ENCODE data around the gene MYO5A.
A peak's percentile ranks its signal among the peaks of the same experiment; 100 is the strongest.

Gene MYO5A

GRCh38 chr15:52289629-52290081 lies 239.0 kb downstream of the MYO5A start:
- H3K23ac ChIP-seq (ENCODE audit: low read length in 2 of 2) = no peak overlapping the region
- peaks cover 8% of the 10 kb centered on the region for H3K4me1 ChIP-seq (ENCODE audit: control insufficient read depth, insufficient read depth, low read depth, low read length)
- 71% methylated on average over 4 of the region's 4 CpGs for WGBS
- no peak overlapping the region for H2BK12ac ChIP-seq (ENCODE audit: low read length in 2 of 2)
- DNase-seq = no peak
- H3K4me2 ChIP-seq (ENCODE audit: low read length, poor library complexity, severe bottlenecking) = no peak overlapping the region
- no peak overlapping the region for H2AFZ ChIP-seq (ENCODE audit: low read depth, low read length)
- no peak overlapping the region for H3K4me3 ChIP-seq (ENCODE audit: insufficient read depth in 1 of 2, low read depth in 1 of 2, low read length in 2 of 2)
- no peak overlapping the region for H3K27ac ChIP-seq (ENCODE audit: low read length, poor library complexity, severe bottlenecking)
- H3K18ac ChIP-seq (ENCODE audit: low read depth in 1 of 2, low read length in 2 of 2) = no peak overlapping the region
- no peaks in the 10 kb centered on the region for H3K79me1 ChIP-seq (replicated peaks; ENCODE audit: low read length, poor library complexity, severe bottlenecking)
- peaks cover under 1 to 29% of the 10 kb centered on the region in 2 experiments for H3K27me3 ChIP-seq (ENCODE audit: control insufficient read depth in 1 of 2, insufficient read depth in 1 of 2, low read length in 2 of 2)
- no peak overlapping the region for H2AK5ac ChIP-seq (ENCODE audit: low read length, severe bottlenecking)
- no peak overlapping the region for H4K91ac ChIP-seq (ENCODE audit: low read length)
- H3K9ac ChIP-seq (ENCODE audit: low read length) = no peak overlapping the region
- no peak overlapping the region for H4K8ac ChIP-seq (ENCODE audit: low read length)
- H2BK5ac ChIP-seq (ENCODE audit: low read depth, low read length, poor library complexity, severe bottlenecking) = no peak overlapping the region
- no peak overlapping the region for H2BK15ac ChIP-seq (ENCODE audit: low read depth, poor library complexity, severe bottlenecking)
- H3K36me3 ChIP-seq (ENCODE audit: control insufficient read depth in 1 of 2, insufficient read depth in 2 of 2, low read depth in 1 of 2, low read length in 2 of 2) = no peaks in the 10 kb centered on the region
- no peak overlapping the region for H2BK120ac ChIP-seq (ENCODE audit: low read depth, low read length)
- no peak overlapping the region for H3K14ac ChIP-seq (ENCODE audit: low read length in 2 of 2)
- H3K9me3 ChIP-seq (ENCODE audit: control insufficient read depth, low read length) = no peaks in the 10 kb centered on the region
- no peak overlapping the region for H3K4ac ChIP-seq (ENCODE audit: low read depth in 1 of 2, low read length in 2 of 2)

- H2AK5ac ChIP-seq (ENCODE audit: low read length, severe bottlenecking) = no peak overlapping the region
- no peak overlapping the region for H3K9ac ChIP-seq (ENCODE audit: low read length)
- H3K23ac ChIP-seq (ENCODE audit: low read length in 2 of 2) = no peak overlapping the region
- H2BK5ac ChIP-seq (ENCODE audit: low read depth, low read length, poor library complexity, severe bottlenecking) = no peak overlapping the region
- peaks cover 7% of the 10 kb centered on the region for H3K4me1 ChIP-seq (ENCODE audit: control insufficient read depth, insufficient read depth, low read depth, low read length)
- no peak overlapping the region for H3K4ac ChIP-seq (ENCODE audit: low read depth in 1 of 2, low read length in 2 of 2)
- no peaks in the 10 kb centered on the region for H3K79me1 ChIP-seq (replicated peaks; ENCODE audit: low read length, poor library complexity, severe bottlenecking)
- peaks cover 0 to 22% of the 10 kb centered on the region in 2 experiments for H3K27me3 ChIP-seq (ENCODE audit: control insufficient read depth in 1 of 2, insufficient read depth in 1 of 2, low read length in 2 of 2)
- no peaks in the 10 kb centered on the region for H3K9me3 ChIP-seq (ENCODE audit: control insufficient read depth, low read length)
- H2BK12ac ChIP-seq (ENCODE audit: low read length in 2 of 2) = no peak overlapping the region
- H4K91ac ChIP-seq (ENCODE audit: low read length) = no peak overlapping the region
- no peak overlapping the region for H3K27ac ChIP-seq (ENCODE audit: low read length, poor library complexity, severe bottlenecking)
- WGBS = 80% methylated on average over 5 of the region's 5 CpGs
- H4K8ac ChIP-seq (ENCODE audit: low read length) = no peak overlapping the region
- H3K18ac ChIP-seq (ENCODE audit: low read depth in 1 of 2, low read length in 2 of 2) = no peak overlapping the region
- H3K36me3 ChIP-seq (ENCODE audit: control insufficient read depth in 1 of 2, insufficient read depth in 2 of 2, low read depth in 1 of 2, low read length in 2 of 2) = no peaks in the 10 kb centered on the region
- H3K4me2 ChIP-seq (ENCODE audit: low read length, poor library complexity, severe bottlenecking) = no peak overlapping the region
- H3K14ac ChIP-seq (ENCODE audit: low read length in 2 of 2) = no peak overlapping the region
- H3K4me3 ChIP-seq (ENCODE audit: insufficient read depth in 1 of 2, low read depth in 1 of 2, low read length in 2 of 2) = no peak overlapping the region
- no peak overlapping the region for H2BK120ac ChIP-seq (ENCODE audit: low read depth, low read length)
- no peak overlapping the region for H2AFZ ChIP-seq (ENCODE audit: low read depth, low read length)
- H2BK15ac ChIP-seq (ENCODE audit: low read depth, poor library complexity, severe bottlenecking) = no peak overlapping the region
- no peak for DNase-seq
Observed at GRCh38 chr15:52288986-52289385, 239.7 kb downstream of the MYO5A start.

DNA sequence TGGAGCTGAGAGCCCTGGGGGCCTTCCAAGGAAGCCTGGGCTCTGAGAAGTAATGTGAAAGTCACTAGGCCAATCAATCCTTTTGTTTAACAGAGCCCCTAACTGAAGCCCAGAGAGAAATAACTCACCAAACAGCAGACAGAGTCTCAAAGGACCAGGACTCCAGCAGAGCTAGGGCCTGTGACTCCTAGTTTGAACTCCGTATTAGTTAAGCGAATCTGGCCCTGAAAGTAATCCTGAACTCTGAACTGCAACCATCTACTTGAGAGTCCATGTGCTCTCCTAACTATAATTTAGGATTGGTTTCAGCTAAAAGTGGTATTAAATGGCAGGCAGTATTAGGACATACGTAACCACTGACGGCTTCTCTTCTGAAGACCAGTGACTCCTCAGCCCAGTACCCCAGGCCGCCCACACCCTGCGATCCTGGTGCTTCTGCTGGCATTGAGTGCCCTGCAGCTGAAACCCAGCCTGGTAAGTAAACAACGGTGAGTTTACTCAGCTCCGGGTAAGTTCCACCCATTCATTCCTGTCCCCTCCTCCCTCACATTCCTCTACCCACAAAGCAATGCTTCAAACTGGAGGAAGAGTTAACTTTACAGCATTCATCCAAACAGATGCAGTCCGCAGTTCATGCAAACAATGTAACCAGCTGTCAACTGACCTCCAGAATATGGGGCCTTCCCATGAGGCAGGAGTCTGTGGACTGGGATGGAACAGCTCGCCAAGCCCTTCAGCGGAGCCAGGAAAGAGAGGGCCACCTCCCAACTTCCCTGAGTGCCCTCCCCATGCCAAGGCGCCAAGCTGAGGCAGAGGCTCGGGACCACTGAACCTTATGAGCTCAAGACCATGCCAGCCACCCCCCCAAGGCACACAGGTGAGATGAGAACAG lies 240.4 kb downstream of the MYO5A start:
- peaks cover 7% of the 10 kb centered on the region for H3K4me1 ChIP-seq (ENCODE audit: control insufficient read depth, insufficient read depth, low read depth, low read length)
- H2BK15ac ChIP-seq (ENCODE audit: low read depth, poor library complexity, severe bottlenecking) = no peak overlapping the region
- H3K4me2 ChIP-seq (ENCODE audit: low read length, poor library complexity, severe bottlenecking) = no peak overlapping the region
- H2BK12ac ChIP-seq (ENCODE audit: low read length in 2 of 2) = no peak overlapping the region
- peak; percentile 25 for DNase-seq
- no peak overlapping the region for H3K4ac ChIP-seq (ENCODE audit: low read depth in 1 of 2, low read length in 2 of 2)
- H4K8ac ChIP-seq (ENCODE audit: low read length) = no peak overlapping the region
- no peak overlapping the region for H3K23ac ChIP-seq (ENCODE audit: low read length in 2 of 2)
- no peak overlapping the region for H2AK5ac ChIP-seq (ENCODE audit: low read length, severe bottlenecking)
- H3K9me3 ChIP-seq (ENCODE audit: control insufficient read depth, low read length) = no peaks in the 10 kb centered on the region
- 84% methylated on average over 13 of the region's 13 CpGs for WGBS
- H3K18ac ChIP-seq (ENCODE audit: low read depth in 1 of 2, low read length in 2 of 2) = no peak overlapping the region
- no peaks in the 10 kb centered on the region for H3K79me1 ChIP-seq (replicated peaks; ENCODE audit: low read length, poor library complexity, severe bottlenecking)
- H3K27me3 ChIP-seq (ENCODE audit: control insufficient read depth in 1 of 2, insufficient read depth in 1 of 2, low read length in 2 of 2) = peaks cover 0 to 15% of the 10 kb centered on the region in 2 experiments
- H3K36me3 ChIP-seq (ENCODE audit: control insufficient read depth in 1 of 2, insufficient read depth in 2 of 2, low read depth in 1 of 2, low read length in 2 of 2) = no peaks in the 10 kb centered on the region
- H3K14ac ChIP-seq (ENCODE audit: low read length in 2 of 2) = no peak overlapping the region
- no peak overlapping the region for H2AFZ ChIP-seq (ENCODE audit: low read depth, low read length)
- H2BK120ac ChIP-seq (ENCODE audit: low read depth, low read length) = no peak overlapping the region
- H3K27ac ChIP-seq (ENCODE audit: low read length, poor library complexity, severe bottlenecking) = no peak overlapping the region
- no peak overlapping the region for H2BK5ac ChIP-seq (ENCODE audit: low read depth, low read length, poor library complexity, severe bottlenecking)
- no peak overlapping the region for H4K91ac ChIP-seq (ENCODE audit: low read length)
- no peak overlapping the region for H3K4me3 ChIP-seq (ENCODE audit: insufficient read depth in 1 of 2, low read depth in 1 of 2, low read length in 2 of 2)
- no peak overlapping the region for H3K9ac ChIP-seq (ENCODE audit: low read length)

GRCh38 chr15:52287114-52287513 lies 241.6 kb downstream of the MYO5A start:
- H3K9ac ChIP-seq (ENCODE audit: low read length) = no peak overlapping the region
- H3K14ac ChIP-seq (ENCODE audit: low read length in 2 of 2) = no peak overlapping the region
- peaks cover 7% of the 10 kb centered on the region for H3K4me1 ChIP-seq (ENCODE audit: control insufficient read depth, insufficient read depth, low read depth, low read length)
- no peak overlapping the region for H3K27ac ChIP-seq (ENCODE audit: low read length, poor library complexity, severe bottlenecking)
- H4K91ac ChIP-seq (ENCODE audit: low read length) = no peak overlapping the region
- H2BK5ac ChIP-seq (ENCODE audit: low read depth, low read length, poor library complexity, severe bottlenecking) = no peak overlapping the region
- no peaks in the 10 kb centered on the region for H3K9me3 ChIP-seq (ENCODE audit: control insufficient read depth, low read length)
- no peak overlapping the region for H2BK120ac ChIP-seq (ENCODE audit: low read depth, low read length)
- H3K23ac ChIP-seq (ENCODE audit: low read length in 2 of 2) = no peak overlapping the region
- no peak overlapping the region for H2BK12ac ChIP-seq (ENCODE audit: low read length in 2 of 2)
- H3K4ac ChIP-seq (ENCODE audit: low read depth in 1 of 2, low read length in 2 of 2) = no peak overlapping the region
- DNase-seq = no peak
- no peak overlapping the region for H2AK5ac ChIP-seq (ENCODE audit: low read length, severe bottlenecking)
- no peaks in the 10 kb centered on the region for H3K36me3 ChIP-seq (ENCODE audit: control insufficient read depth in 1 of 2, insufficient read depth in 2 of 2, low read depth in 1 of 2, low read length in 2 of 2)
- no peak overlapping the region for H3K4me3 ChIP-seq (ENCODE audit: insufficient read depth in 1 of 2, low read depth in 1 of 2, low read length in 2 of 2)
- H3K18ac ChIP-seq (ENCODE audit: low read depth in 1 of 2, low read length in 2 of 2) = no peak overlapping the region
- H4K8ac ChIP-seq (ENCODE audit: low read length) = no peak overlapping the region
- WGBS = 95% methylated on average over 3 of the region's 7 CpGs
- H2BK15ac ChIP-seq (ENCODE audit: low read depth, poor library complexity, severe bottlenecking) = no peak overlapping the region
- H2AFZ ChIP-seq (ENCODE audit: low read depth, low read length) = no peak overlapping the region
- peaks cover 0 to 4% of the 10 kb centered on the region in 2 experiments for H3K27me3 ChIP-seq (ENCODE audit: control insufficient read depth in 1 of 2, insufficient read depth in 1 of 2, low read length in 2 of 2)
- H3K79me1 ChIP-seq (replicated peaks; ENCODE audit: low read length, poor library complexity, severe bottlenecking) = no peaks in the 10 kb centered on the region
- H3K4me2 ChIP-seq (ENCODE audit: low read length, poor library complexity, severe bottlenecking) = no peak overlapping the region

Data from mesenchymal stem cell (in vitro differentiated cells and primary cell).